Mucosa of descending colon (tissue), 3 donors: ENCODE results near the gene WDR20. TPM values are rescaled to one million over a fixed set of nuclear protein-coding genes. Genes with fewer than 3 reads are reported as not detected.

Experiments used
- ATAC-seq: fragments of 200-7000 bp; cut with Tn5 transposase; one replicate; pipeline ENCODE4 v1.9.1; 2020; ENCODE audit warnings: mild to moderate bottlenecking, moderate library complexity
- DNase-seq, 3 donors: peaks; one replicate each; pipeline ENCODE4 v3.0.0-alpha.2; 2020
- H3K36me3 ChIP-seq: fragments of 200-600 bp; one replicate; pipeline ENCODE4 v1.8.0; 2021; ENCODE audit warnings: low read depth, mild to moderate bottlenecking
- H3K4me1 ChIP-seq: fragments of 200-600 bp; one replicate; pipeline ENCODE4 v1.8.0; 2021; ENCODE audit warnings: low read depth, mild to moderate bottlenecking
- H3K4me3 ChIP-seq: fragments of 200-600 bp; one replicate; pipeline ENCODE4 v1.8.0; 2021; ENCODE audit warnings: mild to moderate bottlenecking
- H3K9me3 ChIP-seq: fragments of 200-600 bp; one replicate; pipeline ENCODE4 v1.8.0; 2021; ENCODE audit warnings: mild to moderate bottlenecking
- CTCF ChIP-seq: fragments of 200-600 bp; IDR thresholded peaks from one replicate; pipeline ENCODE4 v1.8.0; 2022; ENCODE audit warnings: antibody characterized with exemption, mild to moderate bottlenecking
- intact Hi-C, 2 donors: fragments of 100-400 bp; cut with DNase I in 1 of 2; cut with micrococcal nuclease in 1 of 2; formaldehyde crosslinking; loops; one replicate each; pipeline versions ENCODE4 v1.11.0 to v1.11.1; 2022; cut with DNase I, micrococcal nuclease
- total RNA-seq, 3 donors: library from RNA; stranded (reverse); fragmentation: NEBNext Ultra II Directional in 2 of 3; extraction: Animal tissue kit (Norgen Biotek cat#: 25700) in 2 of 3; gene quantifications; one replicate each; pipeline versions ENCODE4 v1.2.1 to v1.2.4, GENCODE V29; 2021 to 2023
- donor health status: DM: no; HTN: no; CAD: no; lungs with moderate emphysema.
- donor health status: DM: no; HTN: no; CAD: no.
- donor health status: DM: no; HTN: yes; CAD: no.

The WDR20 gene
- total RNA-seq, 3 donors from 2014 or later, result 36.2 to 49.4 (median 40.9) TPM

- ATAC-seq (no peak), DNase-seq (no peak)
- no peak for TF ChIP-seq CTCF
- Histone ChIP-seq H3K4me3 (no peak overlapping the region), H3K9me3 (no peaks in the 10 kb centered on the region), H3K4me1 (no peaks in the 10 kb centered on the region), H3K36me3 (no peaks in the 10 kb centered on the region)
- intact Hi-C loops, result no loop called here
Observed at GRCh38 chr14:102188187-102188586, 48.5 kb downstream of the WDR20 start.

GRCh38 chr14:102189874-102190273 lies 50.2 kb downstream of the WDR20 start:
- ATAC-seq, result no peak
- DNase-seq, result no peak

GRCh38 chr14:102192840-102193502 lies 53.3 kb downstream of the WDR20 start:
- no peak for ATAC-seq
- intact Hi-C loops, result no loop called here
- H3K4me3 ChIP-seq, result no peak overlapping the region
- H3K36me3 ChIP-seq, result no peaks in the 10 kb centered on the region
- no peaks in the 10 kb centered on the region for H3K9me3 ChIP-seq
- DNase-seq, result no peak
- TF ChIP-seq CTCF, result no peak
- H3K4me1 ChIP-seq, result no peaks in the 10 kb centered on the region

More at GRCh38 chr14:102189874-102190273, 50.2 kb downstream of the WDR20 start:
- no peak for TF ChIP-seq CTCF
- Histone ChIP-seq H3K4me3 (no peak overlapping the region), H3K4me1 (no peaks in the 10 kb centered on the region), H3K9me3 (no peaks in the 10 kb centered on the region), H3K36me3 (no peaks in the 10 kb centered on the region)
- intact Hi-C loops, result no loop called here

- no peak for ATAC-seq
- Histone ChIP-seq H3K4me3 (no peak overlapping the region), H3K36me3 (no peaks in the 10 kb centered on the region), H3K4me1 (no peaks in the 10 kb centered on the region), H3K9me3 (no peaks in the 10 kb centered on the region)
- TF ChIP-seq CTCF, result no peak
- intact Hi-C loops, result no loop called here
- no peak for DNase-seq
Observed at GRCh38 chr14:102194856-102195255, 55.2 kb downstream of the WDR20 start.

DNA sequence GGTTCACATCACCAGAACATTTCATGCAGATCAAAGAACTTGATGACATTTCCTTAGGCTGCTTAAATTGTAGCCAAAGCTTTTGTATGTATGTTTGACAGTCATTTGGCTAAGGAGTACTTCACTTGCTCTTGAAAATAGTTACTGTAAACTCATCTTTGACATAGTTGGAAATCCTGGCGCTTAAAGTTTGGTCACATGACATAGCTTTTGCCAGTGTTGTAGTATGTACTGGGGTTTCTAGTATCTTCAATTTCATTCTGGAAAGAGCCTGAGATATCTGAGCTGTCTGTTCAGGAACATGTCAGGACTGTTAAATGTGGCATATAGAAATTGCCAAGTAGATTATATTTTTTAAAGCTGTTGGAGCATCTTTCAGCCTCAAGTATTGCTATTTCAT lies 55.7 kb downstream of the WDR20 start:
- Histone ChIP-seq H3K4me1 (no peaks in the 10 kb centered on the region), H3K4me3 (no peak overlapping the region), H3K36me3 (no peaks in the 10 kb centered on the region), H3K9me3 (no peaks in the 10 kb centered on the region)
- intact Hi-C loops, result no loop called here
- ATAC-seq (no peak), DNase-seq (no peak)
- TF ChIP-seq CTCF, result no peak
